A673 (cell line): Measurements from ENCODE around the gene SGCD.

Experiments
- EZH2 ChIP-seq: fragments of 200-600 bp; sonication (generic); IDR thresholded peaks from 2 replicates; pipeline ENCODE4 v1.6.1; 2017; ENCODE audit warnings: borderline replicate concordance, low read depth, mild to moderate bottlenecking, mixed read lengths, antibody characterized with exemption, low read length; ENCODE audit not compliant: poor library complexity, severe bottlenecking
- TF ChIP-seq, protein P1 (sequence below): fragments of 300-800, 200-600 bp; sonication (generic); conservative IDR thresholded peaks from 2 replicates; pipeline ENCODE4 v1.5.1; 2017; ENCODE audit warnings: low read depth, mild to moderate bottlenecking, antibody characterized with exemption, low read length, moderate library complexity, mixed read lengths

- TF ChIP-seq, protein P1, sequence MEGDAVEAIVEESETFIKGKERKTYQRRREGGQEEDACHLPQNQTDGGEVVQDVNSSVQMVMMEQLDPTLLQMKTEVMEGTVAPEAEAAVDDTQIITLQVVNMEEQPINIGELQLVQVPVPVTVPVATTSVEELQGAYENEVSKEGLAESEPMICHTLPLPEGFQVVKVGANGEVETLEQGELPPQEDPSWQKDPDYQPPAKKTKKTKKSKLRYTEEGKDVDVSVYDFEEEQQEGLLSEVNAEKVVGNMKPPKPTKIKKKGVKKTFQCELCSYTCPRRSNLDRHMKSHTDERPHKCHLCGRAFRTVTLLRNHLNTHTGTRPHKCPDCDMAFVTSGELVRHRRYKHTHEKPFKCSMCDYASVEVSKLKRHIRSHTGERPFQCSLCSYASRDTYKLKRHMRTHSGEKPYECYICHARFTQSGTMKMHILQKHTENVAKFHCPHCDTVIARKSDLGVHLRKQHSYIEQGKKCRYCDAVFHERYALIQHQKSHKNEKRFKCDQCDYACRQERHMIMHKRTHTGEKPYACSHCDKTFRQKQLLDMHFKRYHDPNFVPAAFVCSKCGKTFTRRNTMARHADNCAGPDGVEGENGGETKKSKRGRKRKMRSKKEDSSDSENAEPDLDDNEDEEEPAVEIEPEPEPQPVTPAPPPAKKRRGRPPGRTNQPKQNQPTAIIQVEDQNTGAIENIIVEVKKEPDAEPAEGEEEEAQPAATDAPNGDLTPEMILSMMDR = no peak
- no peak for TF ChIP-seq EZH2
Measured at GRCh38 chr5:156704139-156704538, 377.2 kb downstream of the SGCD start.
